H1 (cell line): ENCODE results near the gene CASTOR1. TPM values are rescaled to one million over a fixed set of nuclear protein-coding genes. Genes with fewer than 3 reads are reported as not detected.

ENCODE experiments used
- CTCF ChIA-PET: fragments of 300-600 bp; sonication (Branson Sonifier 250); formaldehyde crosslinking; loops from one replicate; lab custom pipeline; 2021; ENCODE audit not compliant: partially characterized antibody; lab: Charles Lee
- POLR2A ChIA-PET: fragments of 300-600 bp; sonication (Branson Sonifier 250); formaldehyde crosslinking; loops from one replicate; lab custom pipeline; 2021; ENCODE audit warnings: inconsistent platforms; ENCODE audit not compliant: partially characterized antibody; lab: Charles Lee
- DNase-seq, 2 experiments: peaks; one replicate each; pipeline versions ENCODE4 v3.0.0 to v3.0.0-alpha.2; 2010 to 2022; ENCODE audit warnings: low spot score in 2 of 2, low read depth in 1 of 2, mixed read lengths in 1 of 2
- FAIRE-seq: peaks from 2 replicates; lab custom pipeline; 2011; peaks lifted over from hg19 to GRCh38; lab: Jason Lieb, UNC
- H2AFZ ChIP-seq: 2 replicates; pipeline ENCODE4 v1.8.1; 2012; ENCODE audit warnings: low read length, inconsistent platforms
- H2AK5ac ChIP-seq: 2 replicates; pipeline ENCODE4 v1.6.1; 2013; ENCODE audit warnings: low read depth, low read length
- H2BK120ac ChIP-seq: replicated peaks from 2 replicates; pipeline ENCODE3; 2013; ENCODE audit warnings: low read depth, low read length, inconsistent platforms
- H2BK12ac ChIP-seq: 2 replicates; pipeline ENCODE4 v1.6.1; 2013; ENCODE audit warnings: low read depth, low read length
- H2BK15ac ChIP-seq: 2 replicates; pipeline ENCODE4 v1.6.1; 2013; ENCODE audit warnings: low read length
- H2BK20ac ChIP-seq: 2 replicates; pipeline ENCODE4 v1.6.1; 2013; ENCODE audit warnings: low read length
- H2BK5ac ChIP-seq: 2 replicates; pipeline ENCODE4 v1.6.1; 2013; ENCODE audit warnings: low read depth, low read length
- H3K14ac ChIP-seq: 2 replicates; pipeline ENCODE4 v1.6.1; 2013; ENCODE audit warnings: inconsistent platforms; ENCODE audit not compliant: insufficient read length
- H3K18ac ChIP-seq: 2 replicates; pipeline ENCODE4 v1.6.1; 2013; ENCODE audit warnings: low read length; ENCODE audit errors: extremely low read depth
- H3K23ac ChIP-seq: 2 replicates; pipeline ENCODE4 v1.6.1; 2013; ENCODE audit warnings: inconsistent platforms; ENCODE audit not compliant: insufficient read length
- H3K23me2 ChIP-seq: 2 replicates; pipeline ENCODE4 v1.6.1; 2013; ENCODE audit warnings: low read depth, low read length
- H3K27ac ChIP-seq: 2 replicates; pipeline ENCODE4 v1.6.1; 2011; ENCODE audit warnings: low read depth, low read length, inconsistent platforms
- H3K27me3 ChIP-seq, 4 experiments: replicated peaks in 1 of 4; 1 replicate in 1 of 4; 2 replicates in 3 of 4; pipeline versions ENCODE4 v1.6.1 to v1.8.1; 2011 to 2013; ENCODE audit warnings: low read length in 3 of 4, mild to moderate bottlenecking in 3 of 4, inconsistent platforms in 2 of 4, mixed read lengths in 2 of 4, moderate library complexity in 1 of 4; ENCODE audit not compliant: control insufficient read depth in 3 of 4, insufficient read depth in 3 of 4; ENCODE audit errors: extremely low read depth in 1 of 4
- H3K36me3 ChIP-seq, 4 experiments: 2 replicates each; pipeline versions ENCODE4 v1.6.1 to v1.8.1; 2011 to 2013; ENCODE audit warnings: mild to moderate bottlenecking in 4 of 4, low read length in 3 of 4, moderate library complexity in 2 of 4, control low read depth in 1 of 4, inconsistent platforms in 1 of 4; ENCODE audit not compliant: insufficient read depth in 4 of 4, control insufficient read depth in 2 of 4
- H3K4ac ChIP-seq: replicated peaks from 2 replicates; pipeline ENCODE3; 2013; ENCODE audit warnings: low read length, low read depth, mixed read lengths, inconsistent platforms; ENCODE audit not compliant: insufficient read length
- H3K4me1 ChIP-seq, 4 experiments: replicated peaks in 1 of 4; 1 replicate in 1 of 4; 2 replicates in 3 of 4; pipeline versions ENCODE4 v1.6.1 to v1.8.1; 2011 to 2013; ENCODE audit warnings: low read length in 3 of 4, inconsistent platforms in 2 of 4, mixed read lengths in 1 of 4; ENCODE audit not compliant: insufficient read depth in 4 of 4, control insufficient read depth in 3 of 4
- H3K4me2 ChIP-seq, 2 experiments: 2 replicates each; pipeline versions ENCODE4 v1.6.1 to v1.8.1; 2011 to 2013; ENCODE audit warnings: low read depth in 2 of 2, low read length in 2 of 2, control low read depth in 1 of 2, inconsistent platforms in 1 of 2, mild to moderate bottlenecking in 1 of 2; ENCODE audit not compliant: insufficient read depth in 1 of 2
- H3K4me3 ChIP-seq, 4 experiments: fragments of 200-600, 300-600 bp in 1 of 4; sonication (generic), shearing (Covaris generic), sonication (Bioruptor Twin) in 1 of 4; 2 replicates each; pipeline versions ENCODE4 v1.5.1 to v1.8.1; 2011 to 2016; ENCODE audit warnings: low read length in 4 of 4, low read depth in 3 of 4, control low read depth in 2 of 4, inconsistent platforms in 2 of 4, mild to moderate bottlenecking in 2 of 4, mixed read lengths in 1 of 4, moderate library complexity in 1 of 4; ENCODE audit not compliant: insufficient read depth in 2 of 4; ENCODE audit errors: extremely low read depth in 1 of 4
- H3K56ac ChIP-seq: replicated peaks from 2 replicates; pipeline ENCODE3; 2013; ENCODE audit warnings: low read depth, mild to moderate bottlenecking, mixed read lengths, low read length, inconsistent platforms; ENCODE audit not compliant: insufficient read length
- H3K79me1 ChIP-seq: 2 replicates; pipeline ENCODE4 v1.6.1; 2013; ENCODE audit warnings: low read depth, low read length, control low read depth
- H3K79me2 ChIP-seq, 2 experiments: 2 replicates each; pipeline versions ENCODE4 v1.6.1 to v1.8.1; 2012 to 2013; ENCODE audit warnings: low read length in 2 of 2, mild to moderate bottlenecking in 2 of 2, inconsistent platforms in 1 of 2; ENCODE audit not compliant: insufficient read depth in 2 of 2, control insufficient read depth in 1 of 2
- H3K9ac ChIP-seq, 4 experiments: replicated peaks in 1 of 4; 1 replicate in 1 of 4; 2 replicates in 3 of 4; pipeline versions ENCODE4 v1.6.1 to v1.8.1; 2011 to 2013; ENCODE audit warnings: low read depth in 3 of 4, low read length in 3 of 4, control low read depth in 2 of 4, mild to moderate bottlenecking in 2 of 4, moderate library complexity in 2 of 4, inconsistent platforms in 1 of 4; ENCODE audit errors: extremely low read depth in 1 of 4
- H3K9me3 ChIP-seq, 2 experiments: 2 replicates each; pipeline versions ENCODE4 v1.6.1 to v1.8.1; 2012 to 2013; ENCODE audit warnings: mild to moderate bottlenecking in 2 of 2, moderate library complexity in 2 of 2, control low read depth in 1 of 2, inconsistent platforms in 1 of 2, low read depth in 1 of 2, low read length in 1 of 2, mixed read lengths in 1 of 2; ENCODE audit not compliant: insufficient read depth in 2 of 2
- H4K20me1 ChIP-seq, 2 experiments: replicated peaks in 1 of 2; 2 replicates each; pipeline versions ENCODE3 to v1.8.1; 2011 to 2013; ENCODE audit warnings: inconsistent platforms in 2 of 2, low read length in 2 of 2, mild to moderate bottlenecking in 1 of 2; ENCODE audit not compliant: insufficient read depth in 2 of 2, control insufficient read depth in 1 of 2
- H4K5ac ChIP-seq: 2 replicates; pipeline ENCODE4 v1.6.1; 2013; ENCODE audit warnings: low read length, low read depth, mixed read lengths, inconsistent platforms; ENCODE audit not compliant: insufficient read length
- H4K8ac ChIP-seq: 2 replicates; pipeline ENCODE4 v1.8.0; 2013; ENCODE audit warnings: mild to moderate bottlenecking, moderate library complexity, low read length, inconsistent platforms; ENCODE audit not compliant: insufficient read depth; ENCODE audit errors: extremely low read depth
- H4K91ac ChIP-seq: replicated peaks from 2 replicates; pipeline ENCODE3; 2013; ENCODE audit warnings: low read length, mixed read lengths, inconsistent platforms; ENCODE audit not compliant: insufficient read length
- HDAC2 ChIP-seq, 2 experiments: fragments of 300-600 bp in 1 of 2; sonication (generic) in 1 of 2; IDR thresholded peaks; 2 replicates each; pipeline ENCODE4 v1.6.1; 2011 to 2012; ENCODE audit warnings: low read depth in 2 of 2, low read length in 2 of 2, mild to moderate bottlenecking in 2 of 2, moderate library complexity in 2 of 2, borderline replicate concordance in 1 of 2, inconsistent platforms in 1 of 2
- SAP30 ChIP-seq: fragments of 300-600 bp; sonication (generic); IDR thresholded peaks from 2 replicates; pipeline ENCODE4 v1.7.1; 2012; ENCODE audit warnings: low read length, moderate library complexity, mild to moderate bottlenecking, inconsistent platforms; ENCODE audit not compliant: insufficient read depth, insufficient replicate concordance
- WGBS, 2 experiments: shearing (Covaris generic) in 1 of 2; methylation state at CpG; one replicate each; pipeline versions ENCODE4 v1.1.6 to v1.1.7; 2013 to 2015; ENCODE audit warnings: low lambda C conversion rate in 2 of 2, mixed read lengths in 2 of 2, inconsistent platforms in 1 of 2, low coverage in 1 of 2, missing lambda C conversion rate in 1 of 2; ENCODE audit not compliant: insufficient replicate concordance in 2 of 2, insufficient coverage in 1 of 2, insufficient read length in 1 of 2; ENCODE audit errors: extremely low coverage in 1 of 2, missing lambda C conversion rate in 1 of 2; 5-methylcytosine and 5-hydroxymethylcytosine counted together
- polyA plus RNA-seq, 7 experiments: library from polyadenylated mRNA; depleted of rRNA in 3 of 7; stranded (reverse) in 5 of 7; unstranded in 2 of 7; fragments of >200 nt in 5 of 7; fragments of 200-250 nt in 2 of 7; gene quantifications; 1 replicate in 5 of 7; 2 replicates in 1 of 7; 4 replicates in 1 of 7; pipeline versions ENCODE4 v1.2.1 to v1.2.3, GENCODE V29; 2011 to 2013; ENCODE audit warnings: missing spikeins in 2 of 7, mixed read lengths in 2 of 7
- total RNA-seq: library from RNA; stranded (reverse); fragmentation: NEBNext Ultra II Directional; extraction: Animal tissue kit (Norgen Biotek cat#: 25700); gene quantifications from 2 replicates; pipeline ENCODE4 v1.2.1, GENCODE V29; 2021
- TF ChIP-seq, protein P1 (sequence below): IDR thresholded peaks from 2 replicates; pipeline ENCODE4 v1.6.1; 2012; ENCODE audit warnings: inconsistent platforms

The CASTOR1 gene
- total and polyA plus RNA-seq, 2 of the 8 experiments (the other 6 are each of a cell fraction or from before 2014, with no cell fraction given): 10.3 to 36.0 TPM

DNA sequence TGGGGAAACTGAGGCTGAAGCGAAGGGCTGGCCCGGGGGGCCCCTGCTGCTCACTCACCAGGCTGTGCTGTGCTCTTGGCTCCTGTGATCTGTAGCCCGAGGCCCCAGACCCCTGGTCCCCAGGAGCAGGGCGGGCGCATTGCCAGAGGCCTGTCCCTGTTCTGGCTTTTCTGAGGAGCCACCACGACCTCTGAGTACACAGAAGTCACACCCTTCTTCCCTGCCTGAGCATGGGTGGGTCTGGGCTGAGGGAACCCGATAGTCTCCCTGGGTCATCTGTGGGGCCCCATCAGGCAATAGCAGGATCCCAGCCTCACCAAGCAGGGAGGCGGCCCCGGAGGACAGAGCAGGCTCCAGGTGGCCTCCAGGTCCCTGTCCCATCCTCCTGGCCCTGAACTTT is 5.1 kb downstream of the CASTOR1 start:
- Histone ChIP-seq H4K91ac (no peak overlapping the region), H3K36me3 (no peaks in the 10 kb centered on the region)
- CTCF ChIA-PET: interaction anchor here (0.9 to 9.1 kb wide), 5 partner anchors 14 to 54 kb away, joined by 3 to 203 read pairs (median 4); partner anchors contain the start of gene TBC1D10A

More for the DNA sequence above, 5.1 kb downstream of the CASTOR1 start:
- H4K20me1 ChIP-seq: peaks cover 0 to 4% of the 10 kb centered on the region in 2 experiments
- H3K4me3 ChIP-seq: no peak overlapping the region
- H3K4me2 ChIP-seq: no peak overlapping the region
- H3K56ac ChIP-seq: no peak overlapping the region
- no peak overlapping the region for H4K8ac ChIP-seq
- no peak overlapping the region for H2BK15ac ChIP-seq
- no peaks in the 10 kb centered on the region for H3K27me3 ChIP-seq
- H2BK120ac ChIP-seq: no peak overlapping the region
- no peak for FAIRE-seq
- no peaks in the 10 kb centered on the region for H3K79me2 ChIP-seq
- H3K4me1 ChIP-seq: peaks cover 0 to 9% (median 6%) of the 10 kb centered on the region in 4 experiments; a peak in 6 of 7 replicates
- no peak overlapping the region for H2AK5ac ChIP-seq
- DNase-seq: no peak
- no peak overlapping the region for H2BK5ac ChIP-seq
- no peak overlapping the region for H2BK20ac ChIP-seq
- H3K79me1 ChIP-seq: no peaks in the 10 kb centered on the region
- TF ChIP-seq HDAC2 (IDR thresholded peaks at IDR 0.05; ENCODE audit: borderline replicate concordance in 1 of 2, low read depth in 2 of 2, low read length in 2 of 2) (no peak), SAP30 (no peak)
- TF ChIP-seq, protein P1, sequence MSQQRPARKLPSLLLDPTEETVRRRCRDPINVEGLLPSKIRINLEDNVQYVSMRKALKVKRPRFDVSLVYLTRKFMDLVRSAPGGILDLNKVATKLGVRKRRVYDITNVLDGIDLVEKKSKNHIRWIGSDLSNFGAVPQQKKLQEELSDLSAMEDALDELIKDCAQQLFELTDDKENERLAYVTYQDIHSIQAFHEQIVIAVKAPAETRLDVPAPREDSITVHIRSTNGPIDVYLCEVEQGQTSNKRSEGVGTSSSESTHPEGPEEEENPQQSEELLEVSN: no peak
- TF ChIP-seq, all 59 proteins: peak for 0
- Histone ChIP-seq H3K23me2 (peaks cover 9% of the 10 kb centered on the region; the same call in 1 of the 2 replicates), H3K14ac (no peak overlapping the region), H4K5ac (no peak overlapping the region), H3K9ac (no peak overlapping the region), H2AFZ (no peak overlapping the region), H3K18ac (no peak overlapping the region), H3K4ac (no peak overlapping the region), H3K9me3 (no peaks in the 10 kb centered on the region), H3K23ac (no peak overlapping the region), H3K27ac (no peak overlapping the region), H2BK12ac (no peak overlapping the region)
- POLR2A ChIA-PET: interaction anchor here (1.3 kb wide), 1 partner anchor 89 kb away, joined by 3 read pairs; no protein-coding TSS in a partner anchor
- WGBS, 2 experiments: 87% methylated on average over 9 of the region's 9 CpGs; no CpG with 5 or more reads in 1 of the 2 experiments
